Osteoblast (primary cell): ENCODE measurements around the gene ETFBKMT. TPM values are rescaled to one million over a fixed set of nuclear protein-coding genes. Genes with fewer than 3 reads are reported as not detected.
A peak's percentile ranks its signal among the peaks of the same experiment; 100 is the strongest.

Experiments used
- DNase-seq: peaks from one replicate; pipeline ENCODE4 v3.0.0; 2011; ENCODE audit warnings: low spot score, mixed read lengths; ENCODE audit not compliant: insufficient read length; ENCODE audit errors: missing footprints
- H2AFZ ChIP-seq: 2 replicates; pipeline ENCODE4 v1.6.0; 2011; ENCODE audit warnings: mild to moderate bottlenecking, low read length
- H3K27ac ChIP-seq: 2 replicates; pipeline ENCODE4 v1.5.1; 2011; ENCODE audit warnings: mild to moderate bottlenecking, low read depth, low read length, moderate library complexity
- H3K27me3 ChIP-seq: 2 replicates; pipeline ENCODE4 v1.6.0; 2012; ENCODE audit warnings: mild to moderate bottlenecking, control low read depth, inconsistent platforms, low read length, moderate library complexity; ENCODE audit not compliant: insufficient read depth
- H3K36me3 ChIP-seq: 2 replicates; pipeline ENCODE4 v1.5.1; 2011; ENCODE audit warnings: mild to moderate bottlenecking, low read length, control low read depth, moderate library complexity; ENCODE audit not compliant: insufficient read depth
- H3K4me1 ChIP-seq: 2 replicates; pipeline ENCODE4 v1.5.1; 2011; ENCODE audit warnings: mild to moderate bottlenecking, low read length, control low read depth, moderate library complexity; ENCODE audit not compliant: insufficient read depth
- H3K4me2 ChIP-seq: 2 replicates; pipeline ENCODE4 v1.6.0; 2011; ENCODE audit warnings: mild to moderate bottlenecking, low read length; ENCODE audit not compliant: insufficient read depth
- H3K4me3 ChIP-seq: fragments of 200-600 bp; sonication (generic); 3 replicates; pipeline ENCODE4 v1.5.1; 2012; ENCODE audit warnings: mild to moderate bottlenecking, low read length, inconsistent platforms; ENCODE audit not compliant: insufficient read depth
- H3K79me2 ChIP-seq: 2 replicates; pipeline ENCODE4 v1.6.0; 2012; ENCODE audit warnings: mild to moderate bottlenecking, low read length, control low read depth, inconsistent platforms; ENCODE audit not compliant: insufficient read depth
- H3K9me3 ChIP-seq: 2 replicates; pipeline ENCODE4 v1.5.1; 2011; ENCODE audit warnings: low read depth, low read length, control low read depth
- H4K20me1 ChIP-seq: 2 replicates; pipeline ENCODE4 v1.6.0; 2012; ENCODE audit warnings: mild to moderate bottlenecking, low read length, control low read depth; ENCODE audit not compliant: insufficient read depth
- CTCF ChIP-seq: IDR thresholded peaks from 2 replicates; pipeline ENCODE4 v1.5.1; 2011; ENCODE audit warnings: mild to moderate bottlenecking, low read depth, low read length, moderate library complexity; ENCODE audit errors: extremely low read depth
- total RNA-seq: library from RNA; depleted of rRNA; stranded (reverse); fragments of >200 nt; gene quantifications from 2 replicates; pipeline ENCODE4 v1.2.3, GENCODE V29; 2012

ETFBKMT gene
- total RNA-seq, 1 donor, result 4.7 TPM

- Histone ChIP-seq H3K36me3 (no peaks in the 10 kb centered on the region), H3K4me1 (peaks cover 5% of the 10 kb centered on the region), H3K4me3 (no peak overlapping the region), H3K27ac (no peak overlapping the region), H3K4me2 (no peak overlapping the region), H3K27me3 (no peaks in the 10 kb centered on the region), H3K79me2 (no peaks in the 10 kb centered on the region), H3K9me3 (no peaks in the 10 kb centered on the region), H4K20me1 (no peaks in the 10 kb centered on the region), H2AFZ (no peak overlapping the region)
- no peak for DNase-seq
- TF ChIP-seq CTCF, result no peak
Measured at GRCh38 chr12:31622038-31622437, 37.5 kb upstream of the ETFBKMT start.

- Histone ChIP-seq H4K20me1 (no peaks in the 10 kb centered on the region), H3K4me1 (peaks cover 8% of the 10 kb centered on the region), H2AFZ (no peak overlapping the region), H3K79me2 (no peaks in the 10 kb centered on the region), H3K9me3 (no peaks in the 10 kb centered on the region), H3K27me3 (no peaks in the 10 kb centered on the region), H3K4me2 (no peak overlapping the region), H3K36me3 (no peaks in the 10 kb centered on the region), H3K27ac (no peak overlapping the region), H3K4me3 (no peak overlapping the region)
- DNase-seq, result peak; percentile 77
- no peak for TF ChIP-seq CTCF
Measured at GRCh38 chr12:31626270-31626995, 33.1 kb upstream of the ETFBKMT start.

GRCh38 chr12:31627456-31628054 lies 31.9 kb upstream of the ETFBKMT start:
- Histone ChIP-seq H3K79me2 (no peaks in the 10 kb centered on the region), H3K4me1 (peaks cover 8% of the 10 kb centered on the region), H3K27ac (no peak overlapping the region), H3K9me3 (no peaks in the 10 kb centered on the region), H3K4me2 (no peak overlapping the region), H3K36me3 (no peaks in the 10 kb centered on the region), H4K20me1 (no peaks in the 10 kb centered on the region), H3K4me3 (no peak overlapping the region), H3K27me3 (no peaks in the 10 kb centered on the region), H2AFZ (no peak overlapping the region)
- DNase-seq, result no peak
- TF ChIP-seq CTCF, result no peak

GRCh38 chr12:31629756-31630732 lies 29.4 kb upstream of the ETFBKMT start:
- H3K27ac ChIP-seq, result no peak overlapping the region
- H3K36me3 ChIP-seq, result no peaks in the 10 kb centered on the region
- H3K9me3 ChIP-seq, result no peaks in the 10 kb centered on the region
- no peaks in the 10 kb centered on the region for H3K27me3 ChIP-seq
- H4K20me1 ChIP-seq, result no peaks in the 10 kb centered on the region
- peak; percentile 77 for DNase-seq
- no peak for TF ChIP-seq CTCF
- H3K4me3 ChIP-seq, result peak overlapping the region; percentile 39
- no peak overlapping the region for H2AFZ ChIP-seq
- H3K79me2 ChIP-seq, result no peaks in the 10 kb centered on the region
- peak overlapping the region; percentile 37 for H3K4me2 ChIP-seq
- H3K4me1 ChIP-seq, result peaks cover 8% of the 10 kb centered on the region
